ENCODE results near the gene CSRP3. TPM values are rescaled to one million over a fixed set of nuclear protein-coding genes. Genes with fewer than 3 reads are reported as not detected.
A peak's percentile ranks its signal among the peaks of the same experiment; 100 is the strongest.

CSRP3 gene
- total and polyA plus RNA-seq, 12 donors, result 0.17 to 2.3 (median 0.32) TPM; not detected in 9

DNA sequence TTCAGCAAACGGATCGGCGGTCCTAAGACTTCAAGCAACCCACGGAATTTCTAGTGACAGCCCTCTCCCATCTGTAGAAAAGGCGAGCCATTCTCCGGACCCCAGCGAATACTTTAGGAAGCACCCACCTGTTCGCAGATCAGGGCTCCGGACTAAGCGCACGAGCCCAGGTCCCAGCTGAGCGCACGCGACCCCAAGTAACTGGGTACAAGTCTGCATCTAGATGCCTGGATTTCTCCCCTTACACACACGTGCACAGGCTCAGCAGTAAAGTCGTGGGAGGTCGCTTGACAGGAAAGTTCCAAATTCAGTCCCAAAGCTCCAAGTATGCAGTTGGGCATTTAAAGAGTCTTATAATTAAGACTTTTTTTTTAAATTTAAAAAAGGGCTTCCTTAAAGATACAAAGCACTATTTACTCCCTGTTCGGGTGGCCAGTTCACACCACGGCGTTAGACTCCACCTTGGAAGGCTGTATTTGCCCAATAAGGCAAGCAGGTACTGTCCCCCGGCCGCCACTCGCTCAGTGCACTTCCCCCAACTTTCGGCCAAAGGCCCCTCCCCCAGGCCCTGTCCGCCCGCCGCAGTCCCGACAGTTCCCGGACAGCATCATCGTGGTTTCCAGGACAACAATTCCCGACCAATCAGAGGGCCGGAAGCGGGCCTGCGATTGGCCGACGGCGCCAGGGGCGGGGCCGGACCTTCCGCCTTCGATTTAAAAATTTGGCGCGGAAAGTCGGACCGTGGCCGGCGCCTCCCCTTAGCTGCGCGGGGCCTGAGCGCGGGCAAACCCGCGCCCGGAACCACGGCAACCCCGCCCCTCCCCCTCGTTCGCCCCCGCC lies 38.9 kb upstream of the CSRP3 start, which contains the start of gene E2F8:
TSS of gene E2F8 (minus strand) at position 526 of the 840 bp plus-strand sequence. CDS start 824 bp downstream, outside the sequence.
- Histone ChIP-seq H3K4me1 (replicated peaks in 1 of 2) (peaks cover 9 to 24% of the 10 kb centered on the region in 2 donors), H3K27ac (no peak within 1 kb of the TSS), H3K4me3 (peak within 1 kb of the TSS in 2 of 4 donors; percentile 41 to 69), H3K9me3 (replicated peaks in 1 of 3) (no peaks in the 10 kb centered on the region), H3K27me3 (peaks cover 30% of the 10 kb centered on the region), H3K36me3 (replicated peaks in 1 of 2) (no peaks in the 10 kb centered on the region)
- WGBS, 4 donors, result 0 to 2% (median 1%) methylated on average over 20 to 59 of the region's 59 CpGs
- peak; percentile 89 to 96 (median 95) for DNase-seq
- intact Hi-C loops (cut with DNase I), result loop anchor here in 1 of 2 donors (10.0 kb wide), 1 partner anchor 166 kb away; no protein-coding TSS in a partner anchor
- TF ChIP-seq POLR2A (IDR thresholded peaks at IDR 0.05), result no peak
- TF ChIP-seq, protein P1, sequence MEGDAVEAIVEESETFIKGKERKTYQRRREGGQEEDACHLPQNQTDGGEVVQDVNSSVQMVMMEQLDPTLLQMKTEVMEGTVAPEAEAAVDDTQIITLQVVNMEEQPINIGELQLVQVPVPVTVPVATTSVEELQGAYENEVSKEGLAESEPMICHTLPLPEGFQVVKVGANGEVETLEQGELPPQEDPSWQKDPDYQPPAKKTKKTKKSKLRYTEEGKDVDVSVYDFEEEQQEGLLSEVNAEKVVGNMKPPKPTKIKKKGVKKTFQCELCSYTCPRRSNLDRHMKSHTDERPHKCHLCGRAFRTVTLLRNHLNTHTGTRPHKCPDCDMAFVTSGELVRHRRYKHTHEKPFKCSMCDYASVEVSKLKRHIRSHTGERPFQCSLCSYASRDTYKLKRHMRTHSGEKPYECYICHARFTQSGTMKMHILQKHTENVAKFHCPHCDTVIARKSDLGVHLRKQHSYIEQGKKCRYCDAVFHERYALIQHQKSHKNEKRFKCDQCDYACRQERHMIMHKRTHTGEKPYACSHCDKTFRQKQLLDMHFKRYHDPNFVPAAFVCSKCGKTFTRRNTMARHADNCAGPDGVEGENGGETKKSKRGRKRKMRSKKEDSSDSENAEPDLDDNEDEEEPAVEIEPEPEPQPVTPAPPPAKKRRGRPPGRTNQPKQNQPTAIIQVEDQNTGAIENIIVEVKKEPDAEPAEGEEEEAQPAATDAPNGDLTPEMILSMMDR (IDR thresholded peaks at IDR 0.05), result no peak

DNA sequence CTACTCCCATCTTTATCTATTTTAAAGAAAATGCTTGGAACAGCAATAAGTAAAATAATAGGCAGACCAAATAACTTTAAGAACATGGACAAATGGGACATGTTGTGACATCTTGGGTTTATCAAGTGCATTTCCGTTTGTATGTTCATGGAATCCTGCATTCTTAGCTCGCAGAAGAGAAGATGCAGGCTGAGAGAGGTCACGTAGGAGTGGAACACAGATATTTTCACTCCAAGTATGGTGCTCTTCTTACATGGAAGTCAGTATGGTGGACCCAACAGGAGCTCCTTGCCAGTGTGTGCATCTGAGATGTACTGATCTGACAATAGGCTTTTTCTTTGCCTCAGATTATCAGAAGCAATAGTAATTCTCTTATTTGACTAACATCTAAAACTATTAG lies 37.3 kb upstream of the CSRP3 start:
- intact Hi-C loops (cut with DNase I), result no loop called here
- Histone ChIP-seq H3K27ac (no peak overlapping the region), H3K9me3 (replicated peaks in 1 of 3) (no peaks in the 10 kb centered on the region), H3K4me1 (replicated peaks in 1 of 2) (peaks cover 9 to 24% of the 10 kb centered on the region in 2 donors), H3K27me3 (peaks cover 30% of the 10 kb centered on the region), H3K4me3 (no peak overlapping the region), H3K36me3 (replicated peaks in 1 of 2) (no peaks in the 10 kb centered on the region)
- 90 to 96% (median 94%) methylated on average over 3 of the region's 3 CpGs for WGBS, 4 donors
- DNase-seq, result no peak
- no peak for TF ChIP-seq POLR2A (IDR thresholded peaks at IDR 0.05)
- TF ChIP-seq, protein P1 (IDR thresholded peaks at IDR 0.05), result no peak

DNA sequence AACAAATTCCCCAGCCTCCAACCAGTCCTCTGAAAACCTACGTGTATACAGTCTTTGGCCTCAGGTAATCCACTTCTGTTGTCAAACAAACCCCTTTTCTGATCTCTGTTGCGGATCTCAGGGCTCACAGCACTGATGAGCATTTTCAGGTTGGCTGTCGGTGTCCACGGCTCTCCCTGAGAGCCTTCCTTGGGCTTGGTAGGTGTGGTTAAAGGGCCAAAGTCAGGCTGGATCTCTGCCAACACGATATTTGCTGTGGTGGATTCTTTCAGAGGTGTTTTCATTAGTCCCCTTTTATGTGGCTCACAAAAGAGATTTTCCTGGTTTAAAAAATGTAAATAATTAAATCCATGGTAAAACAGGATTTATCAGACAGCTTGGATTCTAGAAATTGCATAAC lies 36.0 kb upstream of the CSRP3 start:
- Histone ChIP-seq H3K36me3 (replicated peaks in 1 of 2) (no peaks in the 10 kb centered on the region), H3K4me1 (replicated peaks in 1 of 2) (peaks cover 9 to 24% of the 10 kb centered on the region in 2 donors), H3K4me3 (no peak overlapping the region), H3K27me3 (peaks cover 28% of the 10 kb centered on the region), H3K27ac (no peak overlapping the region), H3K9me3 (replicated peaks in 1 of 3) (no peaks in the 10 kb centered on the region)
- intact Hi-C loops (cut with DNase I), result no loop called here
- TF ChIP-seq, protein P1 (IDR thresholded peaks at IDR 0.05), result no peak
- no peak for TF ChIP-seq POLR2A (IDR thresholded peaks at IDR 0.05)
- WGBS, 4 donors, result 86 to 88% (median 87%) methylated on average over 5 of the region's 5 CpGs
- no peak for DNase-seq

DNA sequence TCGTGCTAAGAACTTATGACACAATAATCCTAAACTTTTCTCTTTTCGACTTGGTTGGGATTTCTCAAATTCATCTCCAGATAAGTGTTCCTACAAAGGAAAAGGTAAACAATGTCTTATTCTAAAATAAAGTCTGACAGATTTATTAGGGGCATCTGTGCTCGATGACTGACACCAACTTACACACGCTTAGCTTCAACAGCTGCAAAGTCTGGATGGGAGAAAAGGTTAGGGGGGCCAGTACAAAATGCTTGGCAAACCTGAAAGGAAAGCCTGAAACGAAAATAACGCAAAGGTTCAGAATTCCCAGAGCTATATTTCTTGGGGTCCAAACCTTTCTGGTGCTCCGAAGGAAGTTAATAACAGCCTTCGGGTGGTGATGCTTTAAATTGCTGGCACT lies 35.6 kb upstream of the CSRP3 start:
- TF ChIP-seq, protein P1 (IDR thresholded peaks at IDR 0.05), result no peak
- no peak for TF ChIP-seq POLR2A (IDR thresholded peaks at IDR 0.05)
- Histone ChIP-seq H3K9me3 (replicated peaks in 1 of 3) (no peaks in the 10 kb centered on the region), H3K27ac (no peak overlapping the region), H3K4me3 (no peak overlapping the region), H3K4me1 (replicated peaks in 1 of 2) (peaks cover 9 to 22% of the 10 kb centered on the region in 2 donors), H3K36me3 (replicated peaks in 1 of 2) (no peaks in the 10 kb centered on the region), H3K27me3 (peaks cover 24% of the 10 kb centered on the region)
- 86 to 94% (median 92%) methylated on average over 8 of the region's 8 CpGs for WGBS, 4 donors
- intact Hi-C loops (cut with DNase I), result no loop called here
- DNase-seq, result no peak

Data from adrenal gland (tissue), 12 donors.